Astrocyte of the spinal cord (primary cell): ENCODE measurements around the gene CEP131.

Experiments used
- DNase-seq: peaks from one replicate; pipeline ENCODE4 v3.0.0; 2011; ENCODE audit warnings: low read depth, low spot score
- H3K4me3 ChIP-seq: 2 replicates; pipeline ENCODE4 v1.5.1; 2011; ENCODE audit warnings: low read depth, mild to moderate bottlenecking, low read length, moderate library complexity
- CTCF ChIP-seq: IDR thresholded peaks from 2 replicates; pipeline ENCODE4 v1.5.1; 2012; ENCODE audit warnings: low read depth, mild to moderate bottlenecking, low read length, inconsistent platforms
- in situ Hi-C: cut with HindIII; loops from 2 replicates; pipeline ENCODE4 v1.10.0; 2017; ENCODE audit warnings: low sequenced_read_pairs

Gene CEP131

GRCh38 chr17:81234940-81235821 lies 12.4 kb upstream of the CEP131 start:
- in situ Hi-C loops = no loop called here
- no peak for TF ChIP-seq CTCF
- DNase-seq = no peak
- H3K4me3 ChIP-seq = no peak overlapping the region

GRCh38 chr17:81234506-81234855 lies 11.7 kb upstream of the CEP131 start:
- no peak overlapping the region for H3K4me3 ChIP-seq
- no peak for DNase-seq
- in situ Hi-C loops = no loop called here
- no peak for TF ChIP-seq CTCF

GRCh38 chr17:81233811-81234505 lies 11.2 kb upstream of the CEP131 start:
- no peak for TF ChIP-seq CTCF
- H3K4me3 ChIP-seq = no peak overlapping the region
- DNase-seq = no peak
- in situ Hi-C loops = no loop called here

- no peak overlapping the region for H3K4me3 ChIP-seq
- no peak for DNase-seq
- in situ Hi-C loops = no loop called here
- no peak for TF ChIP-seq CTCF
Measured at GRCh38 chr17:81233316-81233715, 10.6 kb upstream of the CEP131 start.

- DNase-seq = no peak
- no peak for TF ChIP-seq CTCF
- in situ Hi-C loops = no loop called here
- H3K4me3 ChIP-seq = no peak overlapping the region
Measured at GRCh38 chr17:81232616-81233241, 10.0 kb upstream of the CEP131 start.

- no peak for TF ChIP-seq CTCF
- no peak overlapping the region for H3K4me3 ChIP-seq
- in situ Hi-C loops = no loop called here
- DNase-seq = no peak
Measured at GRCh38 chr17:81231766-81232581, 9.2 kb upstream of the CEP131 start.
